Neural crest cell (in vitro differentiated cells): Measurements from ENCODE around the gene RCN2. TPM values are rescaled to one million over a fixed set of nuclear protein-coding genes. Genes with fewer than 3 reads are reported as not detected.

ENCODE experiments used
- DNase-seq: peaks from one replicate; pipeline ENCODE4 v3.0.0; 2021; ENCODE audit warnings: low read depth, mixed read lengths, low spot score
- H3K27ac Mint-ChIP-seq: one replicate; pipeline ENCODE4 v1.8.0; 2021; ENCODE audit warnings: mild to moderate bottlenecking, mixed read lengths; ENCODE audit not compliant: unreplicated experiment
- H3K27me3 Mint-ChIP-seq: 2 replicates; pipeline ENCODE4 v1.8.0; 2021; ENCODE audit warnings: low read depth, mild to moderate bottlenecking, mixed read lengths
- H3K36me3 Mint-ChIP-seq: 2 replicates; pipeline ENCODE4 v1.8.0; 2021; ENCODE audit warnings: low read depth, mild to moderate bottlenecking, mixed read lengths
- H3K4me1 Mint-ChIP-seq: 2 replicates; pipeline ENCODE4 v1.8.0; 2021; ENCODE audit warnings: mixed read lengths
- H3K4me3 Mint-ChIP-seq: one replicate; pipeline ENCODE4 v1.8.0; 2021; ENCODE audit warnings: mild to moderate bottlenecking, mixed read lengths
- H3K9me3 Mint-ChIP-seq: 2 replicates; pipeline ENCODE4 v1.8.0; 2021; ENCODE audit warnings: mixed read lengths
- CTCF ChIP-seq: fragments of 200-600 bp; sonication (generic); conservative IDR thresholded peaks from 2 replicates; pipeline ENCODE4 v1.5.0; 2021; ENCODE audit warnings: antibody characterized with exemption, mild to moderate bottlenecking
- total RNA-seq: library from RNA; stranded (reverse); gene quantifications from 2 replicates; pipeline ENCODE4 v1.2.1, GENCODE V29; 2021

The RCN2 gene
- total RNA-seq, 1 donor from 2014 or later, result 159 TPM

DNA sequence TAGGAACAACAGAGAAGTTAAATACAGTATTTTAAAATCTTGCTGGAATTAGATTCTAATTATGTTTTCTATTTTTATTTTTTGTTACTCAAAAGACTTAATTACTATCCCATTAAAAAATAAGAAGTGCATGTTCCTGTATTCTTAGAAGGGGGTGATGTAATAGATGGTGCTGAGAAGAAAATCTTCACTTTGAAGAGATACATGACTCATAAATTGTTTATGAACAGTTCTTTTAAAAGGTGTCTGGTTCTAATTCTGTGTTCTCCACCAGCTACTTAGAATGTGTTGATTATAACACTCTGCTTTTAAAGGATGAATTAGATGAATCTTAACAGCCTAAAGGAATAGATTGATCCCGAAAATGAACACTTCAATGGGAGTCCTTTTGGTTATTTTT is 8.2 kb downstream of the RCN2 start:
- no peaks in the 10 kb centered on the region for H3K9me3 Mint-ChIP-seq
- no peak for TF ChIP-seq CTCF
- no peak overlapping the region for H3K27ac Mint-ChIP-seq
- H3K4me3 Mint-ChIP-seq, result no peak overlapping the region
- peaks cover 22% of the 10 kb centered on the region for H3K36me3 Mint-ChIP-seq
- no peak for DNase-seq
- H3K4me1 Mint-ChIP-seq, result peaks cover 38% of the 10 kb centered on the region
- no peaks in the 10 kb centered on the region for H3K27me3 Mint-ChIP-seq

GRCh38 chr15:76941636-76942035 is 10.1 kb downstream of the RCN2 start:
- TF ChIP-seq CTCF, result no peak
- H3K4me1 Mint-ChIP-seq, result peaks cover 25% of the 10 kb centered on the region
- no peaks in the 10 kb centered on the region for H3K27me3 Mint-ChIP-seq
- peak overlapping the region; percentile 73 for H3K4me3 Mint-ChIP-seq
- H3K36me3 Mint-ChIP-seq, result peaks cover 15% of the 10 kb centered on the region
- DNase-seq, result no peak
- no peaks in the 10 kb centered on the region for H3K9me3 Mint-ChIP-seq
- H3K27ac Mint-ChIP-seq, result no peak overlapping the region

- Mint-ChIP-seq H3K4me1 (peaks cover 20% of the 10 kb centered on the region), H3K36me3 (peaks cover 15% of the 10 kb centered on the region), H3K4me3 (peak overlapping the region; percentile 73), H3K9me3 (no peaks in the 10 kb centered on the region), H3K27ac (no peak overlapping the region), H3K27me3 (no peaks in the 10 kb centered on the region)
- DNase-seq, result no peak
- no peak for TF ChIP-seq CTCF
These were observed 10.8 kb downstream of the RCN2 start for GRCh38 chr15:76942331-76942730.

DNA sequence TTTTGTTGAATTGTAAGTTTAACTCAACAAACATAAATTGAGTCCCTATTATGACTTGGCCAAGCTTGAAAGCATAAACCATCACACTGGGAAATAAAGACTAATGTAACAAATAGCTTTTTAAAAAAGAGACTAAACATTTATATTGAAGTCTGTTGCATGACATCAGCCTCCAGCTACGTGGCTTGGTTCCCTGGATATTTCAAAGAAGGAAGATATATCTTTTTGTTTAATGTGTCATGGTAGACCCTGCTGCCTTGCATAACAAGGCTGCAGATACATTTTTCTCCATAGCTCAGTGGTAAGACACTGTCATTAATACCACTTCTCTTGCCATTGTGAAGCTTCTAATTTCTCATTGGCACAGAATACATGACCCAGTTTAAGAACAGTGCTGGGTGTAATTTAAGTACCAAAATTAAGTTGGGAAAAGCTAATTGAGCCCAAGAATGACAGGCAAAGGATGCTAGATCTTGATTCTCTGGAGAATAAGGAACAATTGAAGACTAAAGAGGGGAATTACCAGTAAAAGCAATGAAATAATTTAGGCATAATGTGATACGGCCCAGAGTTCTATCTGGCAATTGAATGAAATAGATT is 14.0 kb downstream of the RCN2 start:
- H3K9me3 Mint-ChIP-seq, result no peaks in the 10 kb centered on the region
- no peak for TF ChIP-seq CTCF
- no peaks in the 10 kb centered on the region for H3K27me3 Mint-ChIP-seq
- no peak overlapping the region for H3K4me3 Mint-ChIP-seq
- H3K4me1 Mint-ChIP-seq, result peaks cover 20% of the 10 kb centered on the region
- H3K27ac Mint-ChIP-seq, result no peak overlapping the region
- H3K36me3 Mint-ChIP-seq, result peaks cover 21% of the 10 kb centered on the region
- no peak for DNase-seq

DNA sequence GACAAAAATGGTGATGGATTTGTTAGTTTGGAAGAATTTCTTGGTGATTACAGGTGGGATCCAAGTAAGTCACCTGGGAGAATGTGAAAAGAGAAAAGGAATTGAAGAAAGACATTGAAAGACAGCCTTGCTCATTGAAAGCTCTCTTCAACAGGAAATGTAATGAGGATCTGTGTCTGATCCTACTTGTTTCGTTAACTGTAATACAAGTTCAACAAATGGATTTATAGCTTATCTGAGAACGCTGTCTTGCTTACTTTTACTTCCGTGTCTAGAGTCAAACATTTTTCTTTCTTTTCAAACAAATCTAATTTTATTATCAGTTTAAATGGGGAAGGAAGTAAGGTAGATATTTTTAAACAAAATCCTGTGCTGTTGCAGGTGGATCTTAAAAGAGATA is 15.9 kb downstream of the RCN2 start:
- H3K36me3 Mint-ChIP-seq, result peaks cover 21% of the 10 kb centered on the region
- no peak overlapping the region for H3K4me3 Mint-ChIP-seq
- no peaks in the 10 kb centered on the region for H3K9me3 Mint-ChIP-seq
- DNase-seq, result no peak
- no peak overlapping the region for H3K27ac Mint-ChIP-seq
- no peaks in the 10 kb centered on the region for H3K27me3 Mint-ChIP-seq
- H3K4me1 Mint-ChIP-seq, result peaks cover 12% of the 10 kb centered on the region
- no peak for TF ChIP-seq CTCF
